NCI-H460 (cell line): Measurements from ENCODE around the gene ASB7. TPM values are rescaled to one million over a fixed set of nuclear protein-coding genes. Genes with fewer than 3 reads are reported as not detected.

Experiments
- small RNA-seq, 2 experiments: library from RNA; depleted of rRNA; stranded (forward); fragments of <200 nt; gene quantifications; one replicate each; pipeline ENCODE3, GENCODE V24; 2014
- total RNA-seq: library from RNA; depleted of rRNA; stranded (reverse); fragments of >200 nt; shearing (Covaris generic); gene quantifications from 2 replicates; pipeline ENCODE4 v1.2.3, GENCODE V29; 2014; rRNA removed

The ASB7 gene
- total RNA-seq, 1 experiment from 2014 or later: 12.5 TPM

Small RNAs within 50 kb of the gene (small RNA-seq; reads per million reads assigned to genes)
- gene RF00019 (0 reads per million in 2 experiments), gene RNU6-181P (0 reads per million in 2 experiments)

Other genes starting within 250 kb of the ASB7 start
- gene CERS3, start 73.6 kb upstream of the ASB7 start, total RNA-seq: not detected in 2 replicates
- gene LINS1, start 405 bp upstream of the ASB7 start, total RNA-seq: 10.8 and 13.0 TPM in 2 replicates